ENCODE results near the gene DENND2C. TPM values are rescaled to one million over a fixed set of nuclear protein-coding genes. Genes with fewer than 3 reads are reported as not detected.

The DENND2C gene
- total and polyA plus RNA-seq, 5 donors from 2014 or later = 0.11 to 2.2 (median 0.51) TPM; not detected in 1

- Mint-ChIP-seq H3K36me3 (no peaks in the 10 kb centered on the region), H3K4me1 (peaks cover 6 to 12% (median 9%) of the 10 kb centered on the region in 4 donors), H3K27ac (no peak overlapping the region), H3K4me3 (no peak overlapping the region), H3K27me3 (peaks cover 62% of the 10 kb centered on the region), H3K9me3 (no peaks in the 10 kb centered on the region)
- Histone ChIP-seq H3K27ac (ENCODE audit: insufficient read depth, low read length, poor library complexity, severe bottlenecking) (no peak overlapping the region), H3K9me3 (ENCODE audit: control insufficient read depth in 2 of 2, low read length in 2 of 2) (no peaks in the 10 kb centered on the region), H3K4me3 (ENCODE audit: low read depth, low read length) (no peak overlapping the region), H3K36me3 (ENCODE audit: control insufficient read depth, insufficient read depth, low read length) (no peaks in the 10 kb centered on the region), H3K27me3 (ENCODE audit: control insufficient read depth, insufficient read depth, low read length) (peaks cover 21% of the 10 kb centered on the region), H3K4me1 (ENCODE audit: control insufficient read depth, insufficient read depth, low read length, poor library complexity, severe bottlenecking) (peaks cover 14% of the 10 kb centered on the region)
- ATAC-seq (ENCODE audit: low read depth in 2 of 2) = no peak
- DNase-seq = no peak
Measured at GRCh38 chr1:114671939-114672275, 2.1 kb upstream of the DENND2C start.

- Mint-ChIP-seq H3K4me3 (peak overlapping the region in 2 of 4 donors; percentile 22 to 70), H3K9me3 (no peaks in the 10 kb centered on the region), H3K27ac (no peak overlapping the region), H3K4me1 (peaks cover 6 to 12% (median 9%) of the 10 kb centered on the region in 4 donors), H3K27me3 (peaks cover 62% of the 10 kb centered on the region), H3K36me3 (no peaks in the 10 kb centered on the region)
- no peaks in the 10 kb centered on the region for H3K9me3 ChIP-seq (ENCODE audit: control insufficient read depth in 2 of 2, low read length in 2 of 2)
- H3K4me1 ChIP-seq (ENCODE audit: control insufficient read depth, insufficient read depth, low read length, poor library complexity, severe bottlenecking) = peaks cover 14% of the 10 kb centered on the region
- no peak overlapping the region for H3K4me3 ChIP-seq (ENCODE audit: low read depth, low read length)
- peaks cover 23% of the 10 kb centered on the region for H3K27me3 ChIP-seq (ENCODE audit: control insufficient read depth, insufficient read depth, low read length)
- ATAC-seq (ENCODE audit: low read depth in 2 of 2) (no peak), DNase-seq (peak in 2 of 3 donors; percentile 12 to 32)
- H3K36me3 ChIP-seq (ENCODE audit: control insufficient read depth, insufficient read depth, low read length) = no peaks in the 10 kb centered on the region
- no peak overlapping the region for H3K27ac ChIP-seq (ENCODE audit: insufficient read depth, low read length, poor library complexity, severe bottlenecking)
Measured at GRCh38 chr1:114671011-114671938, 1.4 kb upstream of the DENND2C start.

GRCh38 chr1:114670083-114671010, 498 bp upstream of the DENND2C start:
- no peaks in the 10 kb centered on the region for H3K36me3 Mint-ChIP-seq
- peak overlapping the region; percentile 46 to 94 (median 85) for H3K27ac Mint-ChIP-seq
- peak; percentile 95 for ATAC-seq (ENCODE audit: low read depth in 2 of 2)
- peaks cover 60% of the 10 kb centered on the region for H3K27me3 Mint-ChIP-seq
- H3K9me3 Mint-ChIP-seq = peaks cover 0 to 1% (median 0%) of the 10 kb centered on the region in 7 donors
- peak overlapping the region; percentile 81 for H3K4me3 ChIP-seq (ENCODE audit: low read depth, low read length)
- peaks cover 6 to 12% (median 9%) of the 10 kb centered on the region in 4 donors for H3K4me1 Mint-ChIP-seq
- H3K27ac ChIP-seq (ENCODE audit: insufficient read depth, low read length, poor library complexity, severe bottlenecking) = no peak overlapping the region
- peaks cover 14% of the 10 kb centered on the region for H3K4me1 ChIP-seq (ENCODE audit: control insufficient read depth, insufficient read depth, low read length, poor library complexity, severe bottlenecking)
- no peaks in the 10 kb centered on the region for H3K36me3 ChIP-seq (ENCODE audit: control insufficient read depth, insufficient read depth, low read length)
- H3K27me3 ChIP-seq (ENCODE audit: control insufficient read depth, insufficient read depth, low read length) = peaks cover 25% of the 10 kb centered on the region
- DNase-seq = peak; percentile 77 to 84 (median 77)
- H3K9me3 ChIP-seq (ENCODE audit: control insufficient read depth in 2 of 2, low read length in 2 of 2) = no peaks in the 10 kb centered on the region
- H3K4me3 Mint-ChIP-seq = peak overlapping the region; percentile 92 to 96 (median 95)

- no peak overlapping the region for H3K27ac ChIP-seq (ENCODE audit: insufficient read depth, low read length, poor library complexity, severe bottlenecking)
- peak overlapping the region; percentile 17 to 64 (median 53) for H3K27ac Mint-ChIP-seq
- H3K27me3 Mint-ChIP-seq = peaks cover 48% of the 10 kb centered on the region
Measured at GRCh38 chr1:114668784-114669561, 876 bp downstream of the DENND2C start.

GRCh38 chr1:114668373-114668772, 1.5 kb downstream of the DENND2C start:
- Histone ChIP-seq H3K36me3 (ENCODE audit: control insufficient read depth, insufficient read depth, low read length) (no peaks in the 10 kb centered on the region), H3K27me3 (ENCODE audit: control insufficient read depth, insufficient read depth, low read length) (peaks cover 20% of the 10 kb centered on the region), H3K27ac (ENCODE audit: insufficient read depth, low read length, poor library complexity, severe bottlenecking) (no peak overlapping the region), H3K4me1 (ENCODE audit: control insufficient read depth, insufficient read depth, low read length, poor library complexity, severe bottlenecking) (peaks cover 14% of the 10 kb centered on the region), H3K4me3 (ENCODE audit: low read depth, low read length) (no peak overlapping the region), H3K9me3 (ENCODE audit: control insufficient read depth in 2 of 2, low read length in 2 of 2) (no peaks in the 10 kb centered on the region)
- Mint-ChIP-seq H3K9me3 (peaks cover 0 to 1% (median 0%) of the 10 kb centered on the region in 7 donors), H3K4me3 (peak overlapping the region in 2 of 4 donors; percentile 34 to 92), H3K27ac (no peak overlapping the region), H3K4me1 (peaks cover 6 to 12% (median 9%) of the 10 kb centered on the region in 4 donors), H3K36me3 (no peaks in the 10 kb centered on the region), H3K27me3 (peaks cover 50% of the 10 kb centered on the region)
- DNase-seq (no peak), ATAC-seq (ENCODE audit: low read depth in 2 of 2) (no peak)

More at GRCh38 chr1:114668784-114669561, 876 bp downstream of the DENND2C start:
- H3K36me3 ChIP-seq (ENCODE audit: control insufficient read depth, insufficient read depth, low read length) = no peaks in the 10 kb centered on the region
- no peaks in the 10 kb centered on the region for H3K9me3 ChIP-seq (ENCODE audit: control insufficient read depth in 2 of 2, low read length in 2 of 2)
- peaks cover 0 to 1% (median 0%) of the 10 kb centered on the region in 7 donors for H3K9me3 Mint-ChIP-seq
- peak in 1 of 3 donors; percentile 2 for DNase-seq
- peaks cover 14% of the 10 kb centered on the region for H3K4me1 ChIP-seq (ENCODE audit: control insufficient read depth, insufficient read depth, low read length, poor library complexity, severe bottlenecking)
- peak overlapping the region; percentile 88 to 96 (median 94) for H3K4me3 Mint-ChIP-seq
- no peaks in the 10 kb centered on the region for H3K36me3 Mint-ChIP-seq
- H3K4me1 Mint-ChIP-seq = peaks cover 6 to 12% (median 9%) of the 10 kb centered on the region in 4 donors
- ATAC-seq (ENCODE audit: low read depth in 2 of 2) = no peak
- H3K4me3 ChIP-seq (ENCODE audit: low read depth, low read length) = peak overlapping the region; percentile 49
- H3K27me3 ChIP-seq (ENCODE audit: control insufficient read depth, insufficient read depth, low read length) = peaks cover 22% of the 10 kb centered on the region

GRCh38 chr1:114666954-114667353, 2.9 kb downstream of the DENND2C start:
- Histone ChIP-seq H3K4me3 (ENCODE audit: low read depth, low read length) (no peak overlapping the region), H3K4me1 (ENCODE audit: control insufficient read depth, insufficient read depth, low read length, poor library complexity, severe bottlenecking) (peaks cover 14% of the 10 kb centered on the region), H3K9me3 (ENCODE audit: control insufficient read depth in 2 of 2, low read length in 2 of 2) (no peaks in the 10 kb centered on the region), H3K27me3 (ENCODE audit: control insufficient read depth, insufficient read depth, low read length) (peaks cover 20% of the 10 kb centered on the region), H3K36me3 (ENCODE audit: control insufficient read depth, insufficient read depth, low read length) (no peaks in the 10 kb centered on the region), H3K27ac (ENCODE audit: insufficient read depth, low read length, poor library complexity, severe bottlenecking) (no peak overlapping the region)
- H3K36me3 Mint-ChIP-seq = no peaks in the 10 kb centered on the region
- H3K4me1 Mint-ChIP-seq = peaks cover 6 to 12% (median 9%) of the 10 kb centered on the region in 4 donors
- H3K27me3 Mint-ChIP-seq = peaks cover 48% of the 10 kb centered on the region
- peaks cover 0 to 2% (median 0%) of the 10 kb centered on the region in 7 donors for H3K9me3 Mint-ChIP-seq
- no peak overlapping the region for H3K4me3 Mint-ChIP-seq
- ATAC-seq (ENCODE audit: low read depth in 2 of 2) = no peak
- no peak for DNase-seq
- no peak overlapping the region for H3K27ac Mint-ChIP-seq

GRCh38 chr1:114660238-114660637, 9.6 kb downstream of the DENND2C start:
- H3K4me1 ChIP-seq (ENCODE audit: control insufficient read depth, insufficient read depth, low read length, poor library complexity, severe bottlenecking) = no peaks in the 10 kb centered on the region
- Mint-ChIP-seq H3K4me1 (no peaks in the 10 kb centered on the region), H3K36me3 (no peaks in the 10 kb centered on the region), H3K27me3 (peaks cover 45% of the 10 kb centered on the region), H3K4me3 (no peak overlapping the region), H3K27ac (no peak overlapping the region), H3K9me3 (peaks cover 0 to 2% (median 0%) of the 10 kb centered on the region in 7 donors)
- no peaks in the 10 kb centered on the region for H3K36me3 ChIP-seq (ENCODE audit: control insufficient read depth, insufficient read depth, low read length)
- no peak overlapping the region for H3K4me3 ChIP-seq (ENCODE audit: low read depth, low read length)
- H3K27me3 ChIP-seq (ENCODE audit: control insufficient read depth, insufficient read depth, low read length) = peaks cover 2% of the 10 kb centered on the region
- DNase-seq = no peak
- H3K9me3 ChIP-seq (ENCODE audit: control insufficient read depth in 2 of 2, low read length in 2 of 2) = no peaks in the 10 kb centered on the region
- ATAC-seq (ENCODE audit: low read depth in 2 of 2) = no peak
- H3K27ac ChIP-seq (ENCODE audit: insufficient read depth, low read length, poor library complexity, severe bottlenecking) = no peak overlapping the region

Measured in CD4-positive, CD25-positive, alpha-beta regulatory T cell (primary cell).